OCI-LY3 (cell line): Measurements from ENCODE around the gene C4A.
"Not testable (repeated sequence)": the region's sequence is repeated elsewhere in the genome, so short reads cannot be mapped to it uniquely, and the experiment has no call there.

Experiments used
- H2AFZ ChIP-seq: fragments of 200-600, 300-600 bp; shearing (Covaris generic); 2 replicates; pipeline ENCODE4 v1.6.0; 2014; ENCODE audit warnings: antibody characterized with exemption, low read depth, low read length
- H3K27ac ChIP-seq: fragments of 200-600, 300-600 bp; sonication (generic); 2 replicates; pipeline ENCODE4 v1.5.1; 2014; ENCODE audit warnings: mild to moderate bottlenecking, low read length, moderate library complexity, mixed read lengths
- H3K27me3 ChIP-seq: fragments of 200-600, 300-600 bp; sonication (generic); 2 replicates; pipeline ENCODE4 v1.6.1; 2014; ENCODE audit warnings: low read depth, low read length, mixed read lengths
- H3K36me3 ChIP-seq: fragments of 200-600, 300-600 bp; sonication (generic); replicated peaks from 2 replicates; pipeline ENCODE3; 2014; ENCODE audit warnings: low read depth, low read length, mixed read lengths
- H3K4me1 ChIP-seq: fragments of 300-600, 200-600 bp; sonication (generic); 2 replicates; pipeline ENCODE4 v1.6.1; 2014; ENCODE audit warnings: low read length, mixed read lengths
- H3K4me2 ChIP-seq: fragments of 200-600, 300-600 bp; sonication (generic); 2 replicates; pipeline ENCODE4 v1.6.1; 2014; ENCODE audit warnings: low read length, mixed read lengths
- H3K4me3 ChIP-seq: fragments of 300-600, 200-600 bp; sonication (generic); 2 replicates; pipeline ENCODE4 v1.5.1; 2014; ENCODE audit warnings: antibody characterized with exemption, mild to moderate bottlenecking, low read length, moderate library complexity
- H3K79me2 ChIP-seq: fragments of 300-600, 200-600 bp; shearing (Covaris generic); 2 replicates; pipeline ENCODE4 v1.6.1; 2014; ENCODE audit warnings: mild to moderate bottlenecking, low read length, mixed read lengths
- H3K9ac ChIP-seq: fragments of 300-600, 200-600 bp; shearing (Covaris generic); 2 replicates; pipeline ENCODE4 v1.6.0; 2014; ENCODE audit warnings: mild to moderate bottlenecking, low read length, moderate library complexity
- H3K9me3 ChIP-seq: fragments of 200-600, 300-600 bp; shearing (Covaris generic); 2 replicates; pipeline ENCODE4 v1.6.1; 2014; ENCODE audit warnings: low read length, mixed read lengths; ENCODE audit not compliant: insufficient read depth
- H4K20me1 ChIP-seq: fragments of 200-600, 300-600 bp; sonication (generic); 2 replicates; pipeline ENCODE4 v1.6.1; 2016; ENCODE audit warnings: low read length, mixed read lengths; ENCODE audit not compliant: insufficient read depth

Gene C4A

DNA sequence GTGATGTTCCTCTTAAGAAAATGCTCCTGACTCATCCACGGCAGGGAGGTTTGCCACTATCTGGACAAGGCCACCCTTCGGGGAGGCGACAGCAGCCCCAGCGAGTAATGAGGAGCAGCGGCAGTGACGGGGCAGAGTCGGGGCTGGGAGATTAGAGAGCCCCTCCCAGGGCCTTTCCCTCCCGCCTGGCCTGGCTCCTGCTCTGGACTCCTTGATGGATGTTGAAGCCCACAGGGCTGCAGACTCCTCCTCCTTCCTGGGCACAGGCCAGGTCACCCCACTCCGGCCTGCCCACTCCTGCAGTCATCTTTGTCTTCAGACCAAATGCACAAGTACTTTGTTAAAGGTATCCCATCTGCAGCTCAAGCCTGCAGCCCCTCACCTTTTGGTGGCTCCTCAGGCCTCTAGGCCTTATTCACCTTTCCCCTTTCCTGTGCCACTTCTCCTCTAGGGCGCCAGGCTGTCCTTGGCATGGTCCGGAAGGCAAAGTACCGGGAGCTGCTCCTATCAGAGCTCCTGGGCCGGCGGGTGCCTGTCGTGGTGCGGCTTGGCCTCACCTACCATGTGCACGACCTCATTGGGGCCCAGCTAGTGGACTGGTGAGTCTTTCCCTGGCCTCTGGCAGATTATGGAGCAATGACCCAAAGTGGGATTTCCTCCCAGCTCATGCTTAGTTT is 31.2 kb downstream of the C4A start:
- not testable (repeated sequence) for H3K4me1 ChIP-seq, H2AFZ ChIP-seq, H4K20me1 ChIP-seq, H3K4me3 ChIP-seq, H3K79me2 ChIP-seq, H3K36me3 ChIP-seq, H3K27me3 ChIP-seq, H3K4me2 ChIP-seq, H3K9ac ChIP-seq, H3K27ac ChIP-seq, H3K9me3 ChIP-seq

GRCh38 chr6:32013738-32014137 is 31.9 kb downstream of the C4A start:
- not testable (repeated sequence) for H3K79me2 ChIP-seq, H3K27ac ChIP-seq, H3K27me3 ChIP-seq, H2AFZ ChIP-seq, H3K4me1 ChIP-seq, H3K4me2 ChIP-seq, H4K20me1 ChIP-seq, H3K9ac ChIP-seq, H3K9me3 ChIP-seq, H3K4me3 ChIP-seq, H3K36me3 ChIP-seq

GRCh38 chr6:32014547-32014946 is 32.7 kb downstream of the C4A start, which contains the start of gene C4B:
Gene C4B (plus strand): TSS chr6:32014795. CDS start chr6:32014846, 51 bp downstream.
- H3K4me2 ChIP-seq, H3K4me1 ChIP-seq, H4K20me1 ChIP-seq, H3K4me3 ChIP-seq, H3K79me2 ChIP-seq, H3K9ac ChIP-seq, H3K27ac ChIP-seq, H2AFZ ChIP-seq, H3K36me3 ChIP-seq, H3K27me3 ChIP-seq, H3K9me3 ChIP-seq: not testable (repeated sequence)

- not testable (repeated sequence) for H3K79me2 ChIP-seq, H3K9ac ChIP-seq, H3K4me2 ChIP-seq, H3K9me3 ChIP-seq, H3K27me3 ChIP-seq, H2AFZ ChIP-seq, H3K4me1 ChIP-seq, H3K4me3 ChIP-seq, H4K20me1 ChIP-seq, H3K36me3 ChIP-seq, H3K27ac ChIP-seq
Measured at GRCh38 chr6:32022100-32022499, 40.2 kb downstream of the C4A start.

- not testable (repeated sequence) for H2AFZ ChIP-seq, H3K4me2 ChIP-seq, H3K36me3 ChIP-seq, H4K20me1 ChIP-seq, H3K27me3 ChIP-seq, H3K9ac ChIP-seq, H3K4me3 ChIP-seq, H3K79me2 ChIP-seq, H3K4me1 ChIP-seq, H3K27ac ChIP-seq, H3K9me3 ChIP-seq
Measured at GRCh38 chr6:32028631-32029030, 46.8 kb downstream of the C4A start.

DNA sequence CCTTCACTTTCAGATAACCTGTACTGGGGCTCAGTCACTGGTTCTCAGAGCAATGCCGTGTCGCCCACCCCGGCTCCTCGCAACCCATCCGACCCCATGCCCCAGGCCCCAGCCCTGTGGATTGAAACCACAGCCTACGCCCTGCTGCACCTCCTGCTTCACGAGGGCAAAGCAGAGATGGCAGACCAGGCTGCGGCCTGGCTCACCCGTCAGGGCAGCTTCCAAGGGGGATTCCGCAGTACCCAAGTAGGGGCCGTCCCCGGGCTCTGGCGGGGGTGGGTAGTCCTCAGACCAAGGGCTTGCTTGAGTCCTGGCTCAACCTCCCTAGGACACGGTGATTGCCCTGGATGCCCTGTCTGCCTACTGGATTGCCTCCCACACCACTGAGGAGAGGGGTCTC is 47.7 kb downstream of the C4A start:
- H3K4me2 ChIP-seq, H3K4me1 ChIP-seq, H3K27me3 ChIP-seq, H3K79me2 ChIP-seq, H3K27ac ChIP-seq, H4K20me1 ChIP-seq, H3K4me3 ChIP-seq, H2AFZ ChIP-seq, H3K9me3 ChIP-seq, H3K36me3 ChIP-seq, H3K9ac ChIP-seq: not testable (repeated sequence)

DNA sequence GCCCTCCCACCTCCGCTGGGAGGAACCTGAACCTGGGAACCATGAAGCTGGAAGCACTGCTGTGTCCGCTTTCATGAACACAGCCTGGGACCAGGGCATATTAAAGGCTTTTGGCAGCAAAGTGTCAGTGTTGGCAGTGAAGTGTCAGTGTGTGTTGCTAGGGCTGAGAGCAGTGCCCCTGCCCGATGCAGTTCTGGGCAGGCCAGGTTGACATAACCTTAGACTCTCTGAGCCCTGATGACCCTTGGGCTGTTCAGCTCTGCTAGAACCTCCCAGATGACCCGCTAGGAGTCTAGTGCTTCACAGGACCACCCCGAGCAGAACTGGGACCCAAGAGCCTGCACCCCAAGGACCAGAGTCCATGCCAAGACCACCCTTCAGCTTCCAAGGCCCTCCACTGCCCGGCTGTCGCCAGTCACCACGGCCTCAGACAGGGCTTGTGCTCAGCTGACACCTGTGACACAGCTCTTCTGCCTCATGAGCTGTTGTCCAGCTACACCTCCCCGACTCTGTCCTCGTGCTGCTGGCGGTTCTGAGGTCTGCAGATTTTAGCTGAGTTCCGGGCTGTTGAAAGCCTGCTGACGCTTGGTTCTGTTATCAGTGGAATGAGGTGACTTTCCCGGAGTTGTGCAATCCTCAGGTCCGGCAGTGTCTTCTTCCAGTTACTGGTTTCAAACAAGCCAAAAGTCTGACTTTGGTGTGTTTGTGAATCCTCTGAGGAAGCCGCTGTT is 53.6 kb downstream of the C4A start:
- H3K9me3 ChIP-seq, H2AFZ ChIP-seq, H3K4me3 ChIP-seq, H3K9ac ChIP-seq, H3K4me1 ChIP-seq, H3K36me3 ChIP-seq, H3K27me3 ChIP-seq, H3K79me2 ChIP-seq, H4K20me1 ChIP-seq, H3K27ac ChIP-seq, H3K4me2 ChIP-seq: not testable (repeated sequence)

- H2AFZ ChIP-seq, H4K20me1 ChIP-seq, H3K27me3 ChIP-seq, H3K79me2 ChIP-seq, H3K36me3 ChIP-seq, H3K4me2 ChIP-seq, H3K9ac ChIP-seq, H3K9me3 ChIP-seq, H3K4me3 ChIP-seq, H3K4me1 ChIP-seq, H3K27ac ChIP-seq: not testable (repeated sequence)
Measured at GRCh38 chr6:32037136-32037535, 55.3 kb downstream of the C4A start.

GRCh38 chr6:32037598-32038524 is 56.0 kb downstream of the C4A start, which contains the start of gene CYP21A2:
Gene CYP21A2 (plus strand): TSS chr6:32038415. CDS start chr6:32038423, 8 bp downstream.
- H3K9me3 ChIP-seq, H3K36me3 ChIP-seq, H3K4me1 ChIP-seq, H3K4me2 ChIP-seq, H4K20me1 ChIP-seq, H2AFZ ChIP-seq, H3K27me3 ChIP-seq, H3K9ac ChIP-seq, H3K4me3 ChIP-seq, H3K79me2 ChIP-seq, H3K27ac ChIP-seq: not testable (repeated sequence)
